Measurements from ENCODE around the gene SMIM14.

GRCh38 chr4:39687014-39687413 is 48.3 kb upstream of the SMIM14 start:
- TF ChIP-seq TAF1 (IDR thresholded peaks at IDR 0.05; ENCODE audit: borderline replicate concordance, insufficient read depth, low read length) (no peak), POLR2AphosphoS5 (IDR thresholded peaks at IDR 0.05; ENCODE audit: low read depth, low read length) (no peak)
